GM23338 (cell line): ENCODE results near the gene KRTAP9-2. TPM values are rescaled to one million over a fixed set of nuclear protein-coding genes. Genes with fewer than 3 reads are reported as not detected.

Source experiments
- ATAC-seq: fragments of 200-7000 bp; cut with Tn5 transposase; 3 replicates; pipeline ENCODE4 v1.9.1; 2020
- DNase-seq: peaks from one replicate; pipeline ENCODE4 v3.0.0-alpha.2; 2015; ENCODE audit warnings: low spot score
- H2AFZ ChIP-seq: fragments of 200-600 bp; sonication (generic); 2 replicates; pipeline ENCODE4 v1.8.0; 2016; ENCODE audit warnings: antibody characterized with exemption, mild to moderate bottlenecking, moderate library complexity
- H3F3A ChIP-seq: fragments of 200-600 bp; sonication (generic); replicated peaks from 2 replicates; pipeline ENCODE4 v1.8.0; 2017; ENCODE audit warnings: antibody characterized with exemption, mixed run types, low read depth
- H3K27ac ChIP-seq: fragments of 200-600 bp; sonication (generic); 2 replicates; pipeline ENCODE4 v1.6.1; 2016; ENCODE audit warnings: low read depth
- H3K27me3 ChIP-seq: fragments of 200-600 bp; sonication (generic); 2 replicates; pipeline ENCODE4 v1.8.0; 2016; ENCODE audit warnings: mild to moderate bottlenecking, mixed run types, moderate library complexity; ENCODE audit not compliant: insufficient read depth
- H3K36me3 ChIP-seq: fragments of 200-600 bp; sonication (generic); 2 replicates; pipeline ENCODE4 v1.8.0; 2016; ENCODE audit warnings: mild to moderate bottlenecking; ENCODE audit not compliant: insufficient read depth
- H3K4me1 ChIP-seq: fragments of 200-600 bp; sonication (generic); 2 replicates; pipeline ENCODE4 v1.8.0; 2016; ENCODE audit warnings: mild to moderate bottlenecking, moderate library complexity; ENCODE audit not compliant: insufficient read depth
- H3K4me2 ChIP-seq: fragments of 200-600 bp; sonication (generic); 2 replicates; pipeline ENCODE4 v1.7.1; 2017; ENCODE audit warnings: mixed run types
- H3K4me3 ChIP-seq: fragments of 200-600 bp; sonication (generic); 2 replicates; pipeline ENCODE4 v1.6.1; 2016; ENCODE audit warnings: mixed run types
- H3K79me2 ChIP-seq: fragments of 200-600 bp; sonication (generic); replicated peaks from 2 replicates; pipeline ENCODE4 v1.8.0; 2017; ENCODE audit warnings: mild to moderate bottlenecking; ENCODE audit not compliant: insufficient read depth
- H3K9me2 ChIP-seq: fragments of 200-600 bp; sonication (generic); 2 replicates; pipeline ENCODE4 v1.8.0; 2017; ENCODE audit not compliant: insufficient read depth
- H4K20me1 ChIP-seq: fragments of 200-600 bp; sonication (generic); replicated peaks from 2 replicates; pipeline ENCODE4 v1.8.0; 2017; ENCODE audit warnings: mild to moderate bottlenecking; ENCODE audit not compliant: insufficient read depth
- H3K27ac Mint-ChIP-seq: 2 replicates; pipeline ENCODE4 v1.8.0; 2020; ENCODE audit warnings: inconsistent platforms, mild to moderate bottlenecking, moderate library complexity, mixed read lengths
- H3K27me3 Mint-ChIP-seq: 3 replicates; pipeline ENCODE4 v1.8.0; 2022; ENCODE audit warnings: low read depth, mild to moderate bottlenecking, moderate library complexity, mixed read lengths, inconsistent platforms; ENCODE audit not compliant: insufficient read depth, poor library complexity
- H3K36me3 Mint-ChIP-seq: 3 replicates; pipeline ENCODE4 v1.8.0; 2021; ENCODE audit warnings: low read depth, mild to moderate bottlenecking, inconsistent platforms, moderate library complexity, mixed read lengths
- H3K4me1 Mint-ChIP-seq: 3 replicates; pipeline ENCODE4 v1.8.0; 2020; ENCODE audit warnings: mild to moderate bottlenecking, inconsistent platforms, mixed read lengths
- H3K4me3 Mint-ChIP-seq: 3 replicates; pipeline ENCODE4 v1.8.0; 2021; ENCODE audit warnings: moderate library complexity, mild to moderate bottlenecking, inconsistent platforms, mixed read lengths
- H3K9me3 Mint-ChIP-seq: 3 replicates; pipeline ENCODE4 v1.8.0; 2020; ENCODE audit warnings: moderate library complexity, mild to moderate bottlenecking, inconsistent platforms, mixed read lengths
- CREB1 ChIP-seq: fragments of 250-450 bp; sonication (Bioruptor Pico); IDR thresholded peaks from 2 replicates; pipeline ENCODE4 v1.5.0; 2020; ENCODE audit warnings: low read depth, mild to moderate bottlenecking, moderate library complexity
- CTCF ChIP-seq, 2 experiments: fragments of 200-600 bp in 1 of 2; sonication (generic) in 1 of 2; conservative IDR thresholded peaks; 2 replicates each; pipeline versions ENCODE4 v1.5.1 to v1.6.1; 2016 to 2017; ENCODE audit warnings: antibody characterized with exemption in 2 of 2, low read depth in 2 of 2, mild to moderate bottlenecking in 2 of 2, moderate library complexity in 1 of 2
- ETS1 ChIP-seq: IDR thresholded peaks from 2 replicates; pipeline ENCODE4 v1.6.1; 2016; ENCODE audit warnings: antibody characterized with exemption
- EZH2 ChIP-seq: fragments of 200-600 bp; sonication (generic); IDR thresholded peaks from one replicate; pipeline ENCODE4 v1.8.0; 2017; ENCODE audit warnings: antibody characterized with exemption, mild to moderate bottlenecking, low read depth; ENCODE audit not compliant: unreplicated experiment
- EZH2phosphoT487 ChIP-seq: fragments of 200-600 bp; sonication (generic); IDR thresholded peaks from one replicate; pipeline ENCODE4 v1.8.1; 2018; ENCODE audit warnings: antibody characterized with exemption; ENCODE audit not compliant: unreplicated experiment
- JUNB ChIP-seq: IDR thresholded peaks from one replicate; pipeline ENCODE4 v1.6.1; 2016; ENCODE audit warnings: antibody characterized with exemption; ENCODE audit not compliant: unreplicated experiment
- NANOG ChIP-seq: IDR thresholded peaks from 2 replicates; pipeline ENCODE4 v1.6.1; 2016; ENCODE audit warnings: antibody characterized with exemption, borderline replicate concordance
- POLR2AphosphoS5 ChIP-seq: IDR thresholded peaks from 2 replicates; pipeline ENCODE4 v1.6.1; 2016; ENCODE audit warnings: antibody characterized with exemption, low read depth
- REST ChIP-seq: IDR thresholded peaks from one replicate; pipeline ENCODE4 v1.6.1; 2018; ENCODE audit warnings: antibody characterized with exemption; ENCODE audit not compliant: unreplicated experiment
- STAT1 ChIP-seq: IDR thresholded peaks from one replicate; pipeline ENCODE4 v1.6.1; 2016; ENCODE audit warnings: antibody characterized with exemption; ENCODE audit not compliant: unreplicated experiment
- ZNF114 ChIP-seq: fragments of 250-450 bp; sonication (Bioruptor Pico); IDR thresholded peaks from 2 replicates; pipeline ENCODE4 v1.5.0; 2020; ENCODE audit warnings: mild to moderate bottlenecking, moderate library complexity
- ZNF331 ChIP-seq: fragments of 250-450 bp; sonication (Bioruptor Pico); IDR thresholded peaks from 2 replicates; pipeline ENCODE4 v1.5.0; 2020; ENCODE audit warnings: low read depth, mild to moderate bottlenecking, moderate library complexity
- ZNF462 ChIP-seq: fragments of 250-450 bp; sonication (Bioruptor Pico); IDR thresholded peaks from 2 replicates; pipeline ENCODE4 v1.5.0; 2020; ENCODE audit warnings: mild to moderate bottlenecking, moderate library complexity
- polyA plus RNA-seq: library from polyadenylated mRNA; unstranded; fragments of >200 nt; fragmentation: Nextera tagmentation; extraction: Ambion mirVana; gene quantifications from 2 replicates; pipeline ENCODE4 v1.2.1, GENCODE V29; 2016
- total RNA-seq: library from RNA; depleted of rRNA; stranded (reverse); fragments of >200 nt; shearing (Covaris generic); gene quantifications from 2 replicates; pipeline ENCODE4 v1.2.3, GENCODE V29; 2014

The KRTAP9-2 gene
- total and polyA plus RNA-seq, 2 experiments from 2014 or later = not detected

- Histone ChIP-seq H3K79me2 (no peaks in the 10 kb centered on the region), H3K9me2 (no peaks in the 10 kb centered on the region; the same call in 1 of the 2 replicates), H3K36me3 (no peaks in the 10 kb centered on the region), H3K4me2 (no peak overlapping the region), H4K20me1 (no peaks in the 10 kb centered on the region), H3K27ac (no peak overlapping the region), H3K4me1 (no peaks in the 10 kb centered on the region), H3K27me3 (no peaks in the 10 kb centered on the region), H3F3A (no peaks in the 10 kb centered on the region), H3K4me3 (no peak overlapping the region), H2AFZ (no peak overlapping the region)
- no peak overlapping the region for H3K4me3 Mint-ChIP-seq
- TF ChIP-seq JUNB (no peak), EZH2 (no peak), ZNF331 (no peak), ZNF114 (CRISPR knock-in tag) (no peak), ETS1 (no peak), CTCF (conservative IDR thresholded peaks at IDR 0.05; ENCODE audit: low read depth in 2 of 2) (no peak), POLR2AphosphoS5 (no peak), CREB1 (CRISPR knock-in tag) (no peak), STAT1 (no peak), EZH2phosphoT487 (no peak), REST (no peak), NANOG (no peak), ZNF462 (CRISPR knock-in tag) (no peak)
- no peaks in the 10 kb centered on the region; the same call in 2 of the 3 replicates for H3K36me3 Mint-ChIP-seq
- no peaks in the 10 kb centered on the region for H3K4me1 Mint-ChIP-seq
- no peak overlapping the region for H3K27ac Mint-ChIP-seq
- peaks cover 2% of the 10 kb centered on the region for H3K27me3 Mint-ChIP-seq
- ATAC-seq (no peak), DNase-seq (no peak)
- H3K9me3 Mint-ChIP-seq = peaks cover 9% of the 10 kb centered on the region; the same call in 2 of the 3 replicates
Observed at GRCh38 chr17:41196068-41196467, 30.4 kb upstream of the KRTAP9-2 start.
